Measurements from ENCODE around the gene RPS15A.
"Not testable (repeated sequence)": the region's sequence is repeated elsewhere in the genome, so short reads cannot be mapped to it uniquely, and the experiment has no call there.

GRCh38 chr16:18757960-18758660 is 32.0 kb downstream of the RPS15A start:
- not testable (repeated sequence) for TF ChIP-seq CTCF, POLR2AphosphoS5 (IDR thresholded peaks at IDR 0.05)

Data from prostate gland (tissue), 2 donors.